HUDEP-2 (cell line): Measurements from ENCODE around the gene HAAO.

Source experiments
- DNase-seq, 76 experiments: peaks; one replicate each; lab custom pipeline; 2025; ENCODE audit not compliant: unreplicated experiment in 76 of 76; lab: John Stamatoyannopoulos, UW

HAAO gene

GRCh38 chr2:42794271-42795046, 2.1 kb upstream of the HAAO start:
- DNase-seq: peak in 16 of 76 experiments; percentile 5 to 58 (median 16)

GRCh38 chr2:42793334-42794270, 1.2 kb upstream of the HAAO start:
- DNase-seq: no peak

GRCh38 chr2:42792087-42792582, 248 bp downstream of the HAAO start:
- no peak for DNase-seq

DNA sequence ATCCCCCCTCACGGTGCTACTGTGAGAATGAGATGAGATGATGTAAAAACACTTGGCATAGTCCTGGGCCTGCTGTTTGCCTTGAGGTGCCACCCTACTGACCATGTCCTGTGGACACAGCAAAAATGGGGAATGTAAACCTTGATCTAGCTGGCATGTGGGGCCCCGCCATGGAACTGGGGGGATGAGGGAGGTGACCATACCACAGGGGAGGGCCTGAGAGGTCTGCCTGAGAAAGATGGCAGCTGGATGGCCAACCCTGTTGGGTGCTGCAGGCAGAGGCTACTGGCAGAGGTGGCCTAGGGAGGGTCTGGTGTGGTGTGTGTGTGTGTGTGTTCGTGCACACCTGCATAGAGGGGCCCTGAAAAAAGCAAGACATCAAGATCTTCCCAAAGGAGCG, 777 bp downstream of the HAAO start:
- no peak for DNase-seq

DNA sequence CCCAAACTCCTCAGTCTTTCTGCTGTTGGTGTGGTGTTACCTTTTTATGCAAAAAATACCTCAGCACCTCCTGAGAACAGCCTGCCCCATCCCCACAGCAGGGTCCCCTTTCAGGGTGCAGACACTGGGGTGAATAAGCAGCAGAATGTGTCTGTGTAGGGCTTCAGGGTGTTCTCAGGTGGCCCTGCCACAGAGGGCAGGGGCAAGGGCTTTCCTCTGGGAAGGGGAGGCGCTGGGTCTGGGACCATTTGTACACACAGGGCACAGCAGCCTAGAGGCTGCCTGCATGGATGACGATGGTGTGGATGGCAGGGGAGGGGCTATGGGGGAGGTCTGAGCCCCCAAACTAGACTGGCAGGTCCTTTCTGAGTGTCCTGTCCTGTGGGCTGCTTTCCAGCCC, 2.6 kb downstream of the HAAO start:
- no peak for DNase-seq

- no peak for DNase-seq
Observed at GRCh38 chr2:42788882-42789281, 3.5 kb downstream of the HAAO start.

- no peak for DNase-seq
Observed at GRCh38 chr2:42788478-42788793, 3.9 kb downstream of the HAAO start.

DNA sequence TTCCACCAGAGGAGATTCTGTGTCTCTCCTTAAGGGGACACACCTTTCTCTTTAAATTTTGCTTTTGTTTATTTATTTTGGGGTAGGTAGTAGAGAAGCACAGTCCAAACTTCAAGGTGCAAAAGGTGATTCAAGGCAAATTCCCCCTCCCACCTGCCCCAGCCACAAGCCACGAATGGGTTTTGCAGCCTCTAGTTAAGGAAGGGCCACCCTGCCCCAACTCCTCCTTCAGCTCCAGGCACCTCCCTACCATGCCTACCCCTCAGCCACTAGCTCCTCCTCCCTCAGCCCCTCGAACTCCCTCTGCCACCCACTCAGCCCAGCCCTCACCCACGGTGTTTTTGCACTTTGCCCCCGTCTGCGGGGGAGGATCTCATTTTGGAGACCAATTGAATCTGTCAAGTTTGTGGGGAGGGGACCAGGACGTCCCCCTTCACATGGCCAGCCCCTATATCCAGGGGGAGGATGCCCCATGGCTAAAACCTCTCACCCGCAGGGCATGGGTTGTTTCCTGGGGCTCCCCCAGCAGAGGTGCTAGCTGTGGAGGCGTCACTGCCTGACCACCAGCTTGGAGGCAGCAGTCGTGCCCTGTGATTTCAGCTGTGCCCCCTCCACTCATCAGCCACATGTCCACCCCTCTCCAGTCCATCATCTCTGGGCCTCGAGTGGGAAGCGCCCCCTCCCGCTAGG, 4.5 kb downstream of the HAAO start:
- DNase-seq: no peak

DNA sequence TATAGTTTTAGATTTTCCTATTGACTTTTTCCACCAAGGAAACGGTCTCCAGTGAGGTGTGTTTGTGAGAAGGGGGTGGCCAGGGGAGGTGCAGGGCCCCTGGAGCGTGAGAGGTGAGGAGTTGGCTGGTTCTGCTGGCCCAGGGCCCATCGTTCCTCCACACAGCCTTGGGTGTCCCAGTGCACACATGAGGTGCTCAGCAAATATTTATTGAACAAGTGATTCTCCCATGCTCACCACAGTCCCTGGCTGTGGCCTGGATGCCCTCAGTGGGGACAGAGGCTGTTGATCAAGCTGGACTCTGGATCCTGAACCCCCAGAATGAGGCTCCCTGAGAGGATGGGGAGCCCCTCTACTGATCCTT, 5.0 kb downstream of the HAAO start:
- DNase-seq: no peak

- no peak for DNase-seq
Observed at GRCh38 chr2:42786561-42787345, 5.6 kb downstream of the HAAO start.

GRCh38 chr2:42784204-42784880, 8.0 kb downstream of the HAAO start:
- no peak for DNase-seq

GRCh38 chr2:42783511-42783910, 8.9 kb downstream of the HAAO start:
- no peak for DNase-seq

- DNase-seq: no peak
Observed at GRCh38 chr2:42781181-42781580, 11.2 kb downstream of the HAAO start.

- DNase-seq: no peak
Observed at GRCh38 chr2:42777883-42778805, 14.2 kb downstream of the HAAO start.

- DNase-seq: no peak
Observed at GRCh38 chr2:42775810-42776209, 16.6 kb downstream of the HAAO start.

DNA sequence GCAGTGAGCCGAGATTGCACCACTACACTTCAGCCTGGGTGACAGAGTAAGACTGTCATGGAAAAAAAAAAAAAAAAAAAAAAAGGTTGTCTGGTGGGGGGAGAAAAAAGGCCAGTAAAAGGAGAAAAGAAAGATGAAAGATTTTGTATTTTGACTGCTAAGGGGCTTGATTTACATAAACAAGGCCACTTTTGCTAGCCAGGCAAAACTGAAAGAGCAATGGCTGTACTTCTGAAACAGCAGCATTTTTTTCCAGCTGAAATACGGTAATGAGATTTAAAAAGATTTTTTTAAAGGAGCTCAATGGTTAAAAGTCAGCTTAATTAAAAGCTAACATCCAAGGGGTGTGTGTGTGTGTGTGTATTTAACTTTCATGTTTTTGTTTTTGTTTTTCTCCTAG, 17.2 kb downstream of the HAAO start:
- DNase-seq: no peak

GRCh38 chr2:42771546-42772153, 20.7 kb downstream of the HAAO start:
- no peak for DNase-seq
